A673 (cell line): Measurements from ENCODE around the gene IL17REL.

ENCODE experiments used
- CTCF ChIP-seq: fragments of 300-800, 200-600 bp; sonication (generic); conservative IDR thresholded peaks from 2 replicates; pipeline ENCODE4 v1.5.1; 2017; ENCODE audit warnings: low read depth, mild to moderate bottlenecking, antibody characterized with exemption, low read length, moderate library complexity, mixed read lengths
- EZH2 ChIP-seq: fragments of 200-600 bp; sonication (generic); IDR thresholded peaks from 2 replicates; pipeline ENCODE4 v1.6.1; 2017; ENCODE audit warnings: borderline replicate concordance, low read depth, mild to moderate bottlenecking, mixed read lengths, antibody characterized with exemption, low read length; ENCODE audit not compliant: poor library complexity, severe bottlenecking

- no peak for TF ChIP-seq CTCF
- no peak for TF ChIP-seq EZH2
Observed at GRCh38 chr22:50020606-50021005, 8.0 kb upstream of the IL17REL start.
